ENCODE measurements around the gene BHLHA15. TPM values are rescaled to one million over a fixed set of nuclear protein-coding genes. Genes with fewer than 3 reads are reported as not detected.
"Not testable (repeated sequence)": the region's sequence is repeated elsewhere in the genome, so short reads cannot be mapped to it uniquely, and the experiment has no call there.

Gene BHLHA15
- total RNA-seq, 1 donor from 2014 or later: 3.3 TPM

- DNase-seq (ENCODE audit: low spot score): no peak
Observed at GRCh38 chr7:98209166-98209920, 1.9 kb upstream of the BHLHA15 start.

- no peak for DNase-seq (ENCODE audit: low spot score)
Observed at GRCh38 chr7:98210513-98211220, 572 bp upstream of the BHLHA15 start.

- DNase-seq (ENCODE audit: low spot score): no peak
Observed at GRCh38 chr7:98211676-98212531, 665 bp downstream of the BHLHA15 start.

GRCh38 chr7:98212532-98213041 lies 1.3 kb downstream of the BHLHA15 start:
- DNase-seq (ENCODE audit: low spot score): no peak

- no peak for DNase-seq (ENCODE audit: low spot score)
Observed at GRCh38 chr7:98213296-98213887, 2.2 kb downstream of the BHLHA15 start.

GRCh38 chr7:98213888-98214810 lies 2.9 kb downstream of the BHLHA15 start:
- no peak for DNase-seq (ENCODE audit: low spot score)

- DNase-seq (ENCODE audit: low spot score): no peak
Observed at GRCh38 chr7:98214811-98215321, 3.6 kb downstream of the BHLHA15 start.

GRCh38 chr7:98215561-98216495 lies 4.6 kb downstream of the BHLHA15 start:
- peak; percentile 31 for DNase-seq (ENCODE audit: low spot score)

GRCh38 chr7:98216941-98217622 lies 5.8 kb downstream of the BHLHA15 start:
- no peak for DNase-seq (ENCODE audit: low spot score)

- no peak for DNase-seq (ENCODE audit: low spot score)
Observed at GRCh38 chr7:98217623-98218582, 6.7 kb downstream of the BHLHA15 start.

GRCh38 chr7:98219382-98219781 lies 8.1 kb downstream of the BHLHA15 start:
- DNase-seq (ENCODE audit: low spot score): not testable (repeated sequence)

GRCh38 chr7:98221611-98222532 lies 10.6 kb downstream of the BHLHA15 start:
- DNase-seq (ENCODE audit: low spot score): no peak

GRCh38 chr7:98222533-98223195 lies 11.4 kb downstream of the BHLHA15 start:
- DNase-seq (ENCODE audit: low spot score): no peak

GRCh38 chr7:98223351-98223897 lies 12.2 kb downstream of the BHLHA15 start:
- DNase-seq (ENCODE audit: low spot score): no peak

- no peak for DNase-seq (ENCODE audit: low spot score)
Observed at GRCh38 chr7:98223898-98224700, 12.9 kb downstream of the BHLHA15 start.
